Tibial nerve (tissue), 3 donors: ENCODE data around the gene GDI2.

ENCODE experiments used
- CTCF ChIP-seq, 5 experiments: fragments of 200-600 bp in 3 of 5; fragments of 450-650 bp in 2 of 5; sonication (generic) in 3 of 5; IDR thresholded peaks; one replicate each; pipeline ENCODE4 v1.5.1; 2016 to 2019; ENCODE audit warnings: antibody characterized with exemption in 5 of 5, mild to moderate bottlenecking in 3 of 5, moderate library complexity in 2 of 5
- POLR2A ChIP-seq, 2 donors: fragments of 450-650 bp; IDR thresholded peaks; one replicate each; pipeline ENCODE4 v1.6.1; 2017; ENCODE audit warnings: antibody characterized with exemption in 2 of 2, mild to moderate bottlenecking in 2 of 2, moderate library complexity in 2 of 2

- no peak for TF ChIP-seq POLR2A (IDR thresholded peaks at IDR 0.05)
- no peak for TF ChIP-seq CTCF (IDR thresholded peaks at IDR 0.05)
Measured at GRCh38 chr10:5840314-5841307, 27.4 kb upstream of the GDI2 start.
